ENCODE data around the gene MRPL48.

The MRPL48 gene

GRCh38 chr11:73894725-73895335 lies 107.2 kb downstream of the MRPL48 start:
- no peak for DNase-seq

GRCh38 chr11:73902303-73902702 lies 114.6 kb downstream of the MRPL48 start:
- DNase-seq, result no peak

- DNase-seq, result peak; percentile 4
These were observed 119.5 kb downstream of the MRPL48 start for GRCh38 chr11:73907191-73907590.

DNA sequence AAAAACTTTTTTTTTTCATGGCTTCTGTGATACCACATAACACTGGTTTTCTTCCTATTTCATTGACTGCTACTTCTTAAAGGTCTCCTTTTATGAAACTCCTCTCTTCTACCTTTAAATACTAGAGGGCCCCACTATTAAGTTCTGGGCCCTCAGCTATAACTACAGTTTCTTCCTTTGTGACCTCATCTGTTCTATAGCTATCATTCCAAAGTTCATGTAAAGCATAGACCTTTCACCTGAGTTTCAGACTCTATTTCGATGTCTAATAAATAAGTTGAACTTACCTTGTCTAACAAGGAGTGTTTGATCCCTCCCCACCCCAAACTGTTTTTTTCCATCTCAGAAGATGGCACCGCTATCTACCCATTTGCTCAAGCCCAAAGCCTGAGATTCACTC lies 124.4 kb downstream of the MRPL48 start:
- DNase-seq, result no peak

- no peak for DNase-seq
These were observed 125.8 kb downstream of the MRPL48 start for GRCh38 chr11:73913472-73913871.

GRCh38 chr11:73914284-73914683 lies 126.6 kb downstream of the MRPL48 start:
- DNase-seq, result no peak
